ENCODE measurements around the gene RPE65.
A peak's percentile ranks its signal among the peaks of the same experiment; 100 is the strongest.
"Not testable (repeated sequence)": the region's sequence is repeated elsewhere in the genome, so short reads cannot be mapped to it uniquely, and the experiment has no call there.

Gene RPE65

GRCh38 chr1:68448365-68448764 lies 1.4 kb downstream of the RPE65 start:
- DNase-seq = no peak

- no peak for DNase-seq
Measured at GRCh38 chr1:68445709-68446108, 4.0 kb downstream of the RPE65 start.

GRCh38 chr1:68442822-68443556 lies 6.8 kb downstream of the RPE65 start:
- peak; percentile 76 to 88 for DNase-seq

GRCh38 chr1:68442006-68442405 lies 7.7 kb downstream of the RPE65 start:
- DNase-seq = no peak

GRCh38 chr1:68438310-68438709 lies 11.4 kb downstream of the RPE65 start:
- DNase-seq = no peak

- DNase-seq = no peak
Measured at GRCh38 chr1:68433395-68433794, 16.4 kb downstream of the RPE65 start.

- no peak for DNase-seq
Measured at GRCh38 chr1:68431076-68431475, 18.7 kb downstream of the RPE65 start.

GRCh38 chr1:68429233-68429808 lies 20.4 kb downstream of the RPE65 start:
- DNase-seq = no peak

GRCh38 chr1:68426594-68426993 lies 23.2 kb downstream of the RPE65 start:
- no peak for DNase-seq

- DNase-seq = no peak
Measured at GRCh38 chr1:68421350-68421749, 28.4 kb downstream of the RPE65 start.

- DNase-seq = no peak
Measured at GRCh38 chr1:68409426-68409825, 40.3 kb downstream of the RPE65 start.

- DNase-seq = no peak
Measured at GRCh38 chr1:68401506-68401905, 48.2 kb downstream of the RPE65 start.

GRCh38 chr1:68395575-68395974 lies 54.2 kb downstream of the RPE65 start:
- not testable (repeated sequence) for DNase-seq

- not testable (repeated sequence) for DNase-seq
Measured at GRCh38 chr1:68392474-68392873, 57.3 kb downstream of the RPE65 start.

- DNase-seq = not testable (repeated sequence)
Measured at GRCh38 chr1:68385798-68386524, 63.8 kb downstream of the RPE65 start.

GRCh38 chr1:68384872-68385411 lies 64.8 kb downstream of the RPE65 start:
- no peak for DNase-seq

- no peak for DNase-seq
Measured at GRCh38 chr1:68384321-68384813, 65.4 kb downstream of the RPE65 start.

GRCh38 chr1:68383092-68383491 lies 66.7 kb downstream of the RPE65 start:
- DNase-seq = no peak

GRCh38 chr1:68379085-68379478 lies 70.7 kb downstream of the RPE65 start:
- no peak for DNase-seq
